ENCODE data around the gene CADM3. TPM values are rescaled to one million over a fixed set of nuclear protein-coding genes. Genes with fewer than 3 reads are reported as not detected.

Gene CADM3
- total RNA-seq, 2 donors from 2014 or later = not detected

DNA sequence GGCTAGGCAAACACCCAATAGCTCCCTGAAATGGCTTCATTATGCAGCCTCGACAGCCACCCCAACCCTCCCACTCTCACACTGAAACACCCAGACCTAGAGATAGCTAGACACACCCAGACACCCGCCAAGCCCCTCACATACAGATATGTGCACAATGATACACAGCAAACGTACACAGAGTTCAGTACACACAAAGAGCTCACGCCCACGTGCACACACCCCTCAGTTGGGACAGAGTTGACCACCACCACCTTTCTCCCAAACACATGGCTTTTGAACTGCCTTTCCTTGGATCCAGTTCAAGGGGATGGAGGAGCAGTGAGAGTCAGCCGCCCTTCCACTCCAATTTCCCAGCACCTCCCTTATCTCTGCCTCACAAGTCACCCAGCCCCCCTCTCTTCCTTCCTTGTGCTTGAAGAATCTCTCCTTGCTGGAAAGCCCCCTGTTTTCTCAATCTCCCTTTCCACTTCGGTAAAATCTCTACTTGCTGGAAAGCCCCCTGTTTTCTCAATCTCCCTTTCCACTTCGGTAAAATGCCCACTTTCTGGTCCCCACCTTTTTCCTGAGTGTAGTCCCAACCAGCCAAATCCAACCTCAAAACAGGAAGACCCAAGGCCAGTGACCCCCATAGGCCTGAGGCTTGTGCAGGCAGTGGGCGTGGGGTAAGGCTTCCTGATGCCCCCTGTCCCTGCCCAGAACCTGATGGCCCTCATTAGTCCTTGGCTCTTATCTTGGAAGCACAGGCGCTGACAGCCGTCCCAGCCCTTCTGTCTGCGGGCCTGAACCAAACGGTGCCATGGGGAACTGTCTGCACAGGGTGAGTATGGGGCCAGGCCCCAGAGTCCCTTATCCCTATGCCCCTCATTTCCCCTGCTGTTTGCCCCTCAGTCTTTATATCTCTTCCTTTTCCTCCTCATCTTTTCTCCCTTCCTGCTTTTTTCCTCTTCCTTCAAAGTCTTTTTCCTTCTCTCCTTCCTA, 33.0 kb downstream of the CADM3 start, which contains the start of gene ACKR1:
ACKR1 (plus strand) TSS at position 715 of the 981 bp plus-strand sequence; CDS start at position 800, 85 bp downstream.
- H3K4me1 Mint-ChIP-seq (ENCODE audit: low read depth) = peaks cover 19% of the 10 kb centered on the region
- no peaks in the 10 kb centered on the region for H3K9me3 Mint-ChIP-seq
- no peak for DNase-seq
- H3K36me3 Mint-ChIP-seq (ENCODE audit: insufficient read depth in 2 of 2) = no peaks in the 10 kb centered on the region
- H3K27me3 Mint-ChIP-seq (ENCODE audit: low read depth) = peaks cover 71% of the 10 kb centered on the region
- no peak for ATAC-seq (replicated peaks in 1 of 2)
- H3K27ac Mint-ChIP-seq = no peak within 1 kb of the TSS
- no peak within 1 kb of the TSS for H3K4me3 Mint-ChIP-seq

DNA sequence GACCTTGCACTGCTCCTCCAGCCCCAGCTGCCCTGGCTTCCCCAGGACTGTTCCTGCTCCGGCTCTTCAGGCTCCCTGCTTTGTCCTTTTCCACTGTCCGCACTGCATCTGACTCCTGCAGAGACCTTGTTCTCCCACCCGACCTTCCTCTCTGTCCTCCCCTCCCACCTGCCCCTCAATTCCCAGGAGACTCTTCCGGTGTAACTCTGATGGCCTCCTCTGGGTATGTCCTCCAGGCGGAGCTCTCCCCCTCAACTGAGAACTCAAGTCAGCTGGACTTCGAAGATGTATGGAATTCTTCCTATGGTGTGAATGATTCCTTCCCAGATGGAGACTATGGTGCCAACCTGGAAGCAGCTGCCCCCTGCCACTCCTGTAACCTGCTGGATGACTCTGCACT, 33.8 kb downstream of the CADM3 start:
- DNase-seq (no peak), ATAC-seq (replicated peaks in 1 of 2) (no peak)
- H3K4me1 Mint-ChIP-seq (ENCODE audit: low read depth) = peaks cover 19% of the 10 kb centered on the region
- no peak overlapping the region for H3K4me3 Mint-ChIP-seq
- no peaks in the 10 kb centered on the region for H3K36me3 Mint-ChIP-seq (ENCODE audit: insufficient read depth in 2 of 2)
- peaks cover 71% of the 10 kb centered on the region for H3K27me3 Mint-ChIP-seq (ENCODE audit: low read depth)
- no peak overlapping the region for H3K27ac Mint-ChIP-seq
- no peaks in the 10 kb centered on the region for H3K9me3 Mint-ChIP-seq

DNA sequence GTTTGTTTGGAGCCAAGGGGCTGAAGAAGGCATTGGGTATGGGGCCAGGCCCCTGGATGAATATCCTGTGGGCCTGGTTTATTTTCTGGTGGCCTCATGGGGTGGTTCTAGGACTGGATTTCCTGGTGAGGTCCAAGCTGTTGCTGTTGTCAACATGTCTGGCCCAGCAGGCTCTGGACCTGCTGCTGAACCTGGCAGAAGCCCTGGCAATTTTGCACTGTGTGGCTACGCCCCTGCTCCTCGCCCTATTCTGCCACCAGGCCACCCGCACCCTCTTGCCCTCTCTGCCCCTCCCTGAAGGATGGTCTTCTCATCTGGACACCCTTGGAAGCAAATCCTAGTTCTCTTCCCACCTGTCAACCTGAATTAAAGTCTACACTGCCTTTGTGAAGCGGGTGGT, 34.7 kb downstream of the CADM3 start:
- no peak for DNase-seq
- Mint-ChIP-seq H3K4me3 (no peak overlapping the region), H3K27me3 (ENCODE audit: low read depth) (peaks cover 73% of the 10 kb centered on the region), H3K4me1 (ENCODE audit: low read depth) (peaks cover 15% of the 10 kb centered on the region), H3K9me3 (no peaks in the 10 kb centered on the region), H3K27ac (no peak overlapping the region), H3K36me3 (ENCODE audit: insufficient read depth in 2 of 2) (no peaks in the 10 kb centered on the region)
- ATAC-seq (replicated peaks in 1 of 2) = no peak

GRCh38 chr1:159207080-159207479, 35.7 kb downstream of the CADM3 start:
- Mint-ChIP-seq H3K4me1 (ENCODE audit: low read depth) (peaks cover 15% of the 10 kb centered on the region), H3K4me3 (no peak overlapping the region), H3K27ac (no peak overlapping the region), H3K36me3 (ENCODE audit: insufficient read depth in 2 of 2) (no peaks in the 10 kb centered on the region), H3K9me3 (no peaks in the 10 kb centered on the region), H3K27me3 (ENCODE audit: low read depth) (peaks cover 73% of the 10 kb centered on the region)
- DNase-seq (no peak), ATAC-seq (replicated peaks in 1 of 2) (peak in 1 of 2 donors; percentile 15)

DNA sequence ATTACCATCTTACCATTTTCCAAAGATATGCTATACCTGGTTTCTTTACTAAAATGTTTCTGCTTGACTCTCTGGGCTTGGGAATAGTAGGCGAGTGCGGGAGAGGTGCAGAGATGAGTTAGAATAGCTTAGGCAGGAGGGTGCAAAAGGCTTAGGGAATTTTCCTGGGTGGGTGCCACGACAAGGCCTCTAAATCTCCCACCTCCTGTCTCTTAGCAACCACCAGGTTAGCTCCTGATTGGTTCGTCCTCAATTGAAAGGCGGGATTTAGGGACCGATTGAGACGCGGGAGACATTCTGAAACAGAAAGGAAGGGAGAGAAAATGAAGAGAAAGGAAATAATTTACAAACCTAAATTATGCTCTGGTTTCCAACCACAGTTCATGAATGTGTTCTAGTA, 36.4 kb downstream of the CADM3 start:
- Mint-ChIP-seq H3K36me3 (ENCODE audit: insufficient read depth in 2 of 2) (no peaks in the 10 kb centered on the region), H3K9me3 (no peaks in the 10 kb centered on the region), H3K27ac (no peak overlapping the region), H3K27me3 (ENCODE audit: low read depth) (peaks cover 72% of the 10 kb centered on the region), H3K4me1 (ENCODE audit: low read depth) (peaks cover 15% of the 10 kb centered on the region), H3K4me3 (no peak overlapping the region)
- DNase-seq (no peak), ATAC-seq (replicated peaks in 1 of 2) (no peak)

DNA sequence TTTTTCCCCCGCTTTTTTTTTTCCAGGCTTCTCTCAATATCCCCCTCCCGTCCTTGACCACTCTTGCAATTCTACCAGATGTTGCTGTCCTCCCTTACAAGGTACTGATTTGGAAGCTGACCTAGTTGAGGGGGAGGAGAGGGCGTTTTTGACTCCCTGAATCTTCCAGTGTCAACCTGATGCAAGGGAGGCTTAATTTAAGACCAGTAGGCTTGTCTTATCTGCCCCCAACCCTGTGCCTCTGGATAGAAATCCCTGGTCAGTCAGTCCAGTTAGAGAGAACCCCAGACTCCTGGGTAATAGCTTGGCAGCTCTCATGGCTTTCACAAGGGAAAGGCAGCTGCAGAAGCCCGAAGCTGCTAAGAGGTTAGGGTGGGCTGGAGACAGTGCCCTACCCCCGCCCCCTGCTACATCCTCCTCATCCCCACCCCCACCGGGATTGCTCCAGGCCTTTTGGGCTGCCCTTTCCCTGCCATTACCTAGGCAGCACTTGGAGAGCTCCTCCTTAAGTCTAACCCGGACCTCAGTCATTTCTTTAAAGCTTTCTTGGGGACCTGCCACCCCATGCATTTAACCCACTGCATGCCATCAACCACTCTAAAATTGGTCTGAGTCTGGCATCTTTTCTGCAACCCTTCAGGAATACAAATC, 36.9 kb downstream of the CADM3 start:
- H3K9me3 Mint-ChIP-seq = no peaks in the 10 kb centered on the region
- H3K36me3 Mint-ChIP-seq (ENCODE audit: insufficient read depth in 2 of 2) = no peaks in the 10 kb centered on the region
- H3K27me3 Mint-ChIP-seq (ENCODE audit: low read depth) = peaks cover 70% of the 10 kb centered on the region
- no peak overlapping the region for H3K27ac Mint-ChIP-seq
- ATAC-seq (replicated peaks in 1 of 2) (no peak), DNase-seq (no peak)
- H3K4me1 Mint-ChIP-seq (ENCODE audit: low read depth) = peaks cover 15% of the 10 kb centered on the region
- no peak overlapping the region for H3K4me3 Mint-ChIP-seq

DNA sequence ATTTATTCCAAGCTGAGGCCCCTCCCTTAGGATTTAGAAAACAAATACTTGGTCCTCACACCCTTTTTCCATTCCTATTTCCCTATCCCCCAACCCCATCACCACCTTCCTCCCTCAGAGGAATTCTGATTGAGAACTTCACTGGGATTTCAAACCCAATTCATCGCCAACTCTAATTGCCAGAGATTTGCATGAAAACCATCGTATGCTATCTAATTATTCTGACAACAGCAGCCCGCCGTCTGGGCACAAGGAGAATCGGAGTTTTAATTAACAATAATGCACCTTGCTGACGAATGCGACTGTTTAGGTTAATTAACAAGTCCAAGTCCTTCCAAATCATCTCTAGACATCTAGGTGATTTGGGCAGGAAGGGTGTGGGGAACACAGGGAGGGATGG, 37.6 kb downstream of the CADM3 start:
- Mint-ChIP-seq H3K9me3 (no peaks in the 10 kb centered on the region), H3K27ac (no peak overlapping the region), H3K4me3 (no peak overlapping the region), H3K27me3 (ENCODE audit: low read depth) (peaks cover 73% of the 10 kb centered on the region), H3K4me1 (ENCODE audit: low read depth) (peaks cover 15% of the 10 kb centered on the region), H3K36me3 (ENCODE audit: insufficient read depth in 2 of 2) (no peaks in the 10 kb centered on the region)
- ATAC-seq (replicated peaks in 1 of 2) (no peak), DNase-seq (no peak)

DNA sequence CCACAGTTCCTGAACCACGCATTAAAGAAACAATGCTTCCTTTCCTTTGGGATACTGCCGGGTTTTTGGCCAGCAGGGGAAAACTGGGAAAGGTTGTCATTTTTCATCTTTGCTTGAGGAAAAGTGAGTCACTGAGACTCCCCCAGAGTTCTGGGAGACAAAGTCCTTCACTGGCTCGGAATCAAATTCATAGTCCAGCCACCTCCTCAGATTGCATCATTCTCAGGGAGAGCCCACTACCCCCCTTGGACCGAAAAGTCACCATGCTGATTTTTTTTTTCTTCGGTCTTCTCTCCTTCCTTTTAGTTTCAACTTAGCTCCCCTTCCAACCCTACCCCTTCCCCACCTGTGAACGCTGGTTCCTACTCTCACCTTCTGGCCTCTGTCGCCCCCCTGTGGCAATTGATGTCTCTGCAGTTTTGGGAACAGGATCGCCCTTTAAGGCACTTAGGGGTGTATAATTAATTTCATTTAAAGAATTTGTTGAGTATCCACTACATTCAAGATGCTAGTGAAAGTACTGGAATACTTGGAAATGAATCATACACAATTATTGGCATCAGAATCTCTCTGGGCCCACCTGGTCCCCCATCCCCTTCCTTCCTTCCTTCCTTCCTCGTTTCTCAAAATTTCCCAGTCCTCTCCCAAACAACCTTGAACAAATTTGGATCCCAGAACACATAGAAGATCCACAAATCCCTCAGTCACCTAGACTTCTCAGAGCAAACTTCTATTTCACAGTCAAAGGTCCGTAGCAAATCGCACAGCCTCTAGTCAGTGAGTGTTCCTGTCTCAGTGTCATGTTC, 40.1 kb downstream of the CADM3 start:
- Mint-ChIP-seq H3K36me3 (ENCODE audit: insufficient read depth in 2 of 2) (no peaks in the 10 kb centered on the region), H3K4me3 (peak overlapping the region in 1 of 2 donors; percentile 36), H3K9me3 (no peaks in the 10 kb centered on the region), H3K4me1 (ENCODE audit: low read depth) (peaks cover 14% of the 10 kb centered on the region), H3K27me3 (ENCODE audit: low read depth) (peaks cover 65% of the 10 kb centered on the region), H3K27ac (no peak overlapping the region)
- no peak for ATAC-seq (replicated peaks in 1 of 2)
- peak; percentile 56 to 69 for DNase-seq

DNA sequence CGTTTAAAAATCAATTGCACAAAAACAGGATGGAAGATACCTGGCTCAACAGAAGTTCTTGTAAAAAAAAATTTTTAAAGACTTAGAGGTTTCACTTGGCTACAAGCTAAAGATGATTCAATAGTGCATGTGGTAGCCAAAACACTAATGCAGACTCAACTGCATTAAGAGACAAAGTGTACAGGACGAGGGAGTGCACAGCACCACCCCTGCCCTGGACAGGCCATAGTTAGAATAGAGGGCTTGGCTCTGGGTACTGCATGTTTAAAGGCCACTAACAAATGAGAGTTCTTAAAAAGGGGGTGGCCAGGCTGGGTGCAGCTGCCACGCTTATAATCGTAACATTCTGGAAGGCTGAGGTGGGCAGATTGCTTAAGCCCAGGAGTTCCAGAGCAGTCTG, 41.2 kb downstream of the CADM3 start:
- Mint-ChIP-seq H3K27me3 (ENCODE audit: low read depth) (peaks cover 65% of the 10 kb centered on the region), H3K4me3 (no peak overlapping the region)

GRCh38 chr1:159214149-159214760, 42.8 kb downstream of the CADM3 start:
- no peak for ATAC-seq (replicated peaks in 1 of 2)
- peaks cover 56% of the 10 kb centered on the region for H3K27me3 Mint-ChIP-seq (ENCODE audit: low read depth)
- no peak overlapping the region for H3K4me3 Mint-ChIP-seq
- no peaks in the 10 kb centered on the region for H3K9me3 Mint-ChIP-seq
- DNase-seq = peak; percentile 31 to 42
- no peaks in the 10 kb centered on the region for H3K36me3 Mint-ChIP-seq (ENCODE audit: insufficient read depth in 2 of 2)
- H3K4me1 Mint-ChIP-seq (ENCODE audit: low read depth) = no peaks in the 10 kb centered on the region
- H3K27ac Mint-ChIP-seq = no peak overlapping the region

More for the DNA sequence above, 41.2 kb downstream of the CADM3 start:
- DNase-seq (no peak), ATAC-seq (replicated peaks in 1 of 2) (no peak)
- no peaks in the 10 kb centered on the region for H3K36me3 Mint-ChIP-seq (ENCODE audit: insufficient read depth in 2 of 2)
- peaks cover 4% of the 10 kb centered on the region for H3K4me1 Mint-ChIP-seq (ENCODE audit: low read depth)
- H3K27ac Mint-ChIP-seq = no peak overlapping the region
- H3K9me3 Mint-ChIP-seq = no peaks in the 10 kb centered on the region

GRCh38 chr1:159218649-159219636, 47.5 kb downstream of the CADM3 start:
- Mint-ChIP-seq H3K27ac (no peak overlapping the region), H3K36me3 (ENCODE audit: insufficient read depth in 2 of 2) (no peaks in the 10 kb centered on the region), H3K9me3 (no peaks in the 10 kb centered on the region), H3K4me3 (no peak overlapping the region), H3K4me1 (ENCODE audit: low read depth) (no peaks in the 10 kb centered on the region), H3K27me3 (ENCODE audit: low read depth) (peaks cover 12% of the 10 kb centered on the region)
- DNase-seq (no peak), ATAC-seq (replicated peaks in 1 of 2) (no peak)

All from activated T-cell treated with anti-CD3 and anti-CD28 coated beads, Interleukin-2, amount 50 U/mL, for 72 hours (primary cell).